ENCODE results near the gene LMOD2.

Gene LMOD2

GRCh38 chr7:123656544-123657303, 1.1 kb downstream of the LMOD2 start:
- Histone ChIP-seq H3K27ac (ENCODE audit: low read depth, low read length) (no peak overlapping the region), H4K20me1 (ENCODE audit: control insufficient read depth, insufficient read depth, low read depth, low read length) (no peaks in the 10 kb centered on the region), H3K4me3 (ENCODE audit: low read length) (no peak overlapping the region), H3K4me1 (ENCODE audit: control insufficient read depth, low read length) (no peaks in the 10 kb centered on the region), H3K36me3 (ENCODE audit: control insufficient read depth, low read length) (no peaks in the 10 kb centered on the region), H3F3A (ENCODE audit: control insufficient read depth, insufficient read depth) (no peaks in the 10 kb centered on the region), H3K4me2 (ENCODE audit: low read length) (no peak overlapping the region), H3K27me3 (ENCODE audit: control insufficient read depth, low read length) (no peaks in the 10 kb centered on the region), H3K79me2 (ENCODE audit: control insufficient read depth, low read length) (no peaks in the 10 kb centered on the region), H3K9me3 (ENCODE audit: control insufficient read depth, insufficient read depth, low read length) (no peaks in the 10 kb centered on the region), H3K9me2 (replicated peaks; ENCODE audit: control insufficient read depth, low read length) (no peaks in the 10 kb centered on the region; the same call in 1 of the 2 replicates)
- TF ChIP-seq EZH2phosphoT487 (IDR thresholded peaks at IDR 0.05; ENCODE audit: borderline replicate concordance, low read length) (no peak), CTCF (IDR thresholded peaks at IDR 0.05; ENCODE audit: low read depth, low read length, poor library complexity, severe bottlenecking) (no peak)

DNA sequence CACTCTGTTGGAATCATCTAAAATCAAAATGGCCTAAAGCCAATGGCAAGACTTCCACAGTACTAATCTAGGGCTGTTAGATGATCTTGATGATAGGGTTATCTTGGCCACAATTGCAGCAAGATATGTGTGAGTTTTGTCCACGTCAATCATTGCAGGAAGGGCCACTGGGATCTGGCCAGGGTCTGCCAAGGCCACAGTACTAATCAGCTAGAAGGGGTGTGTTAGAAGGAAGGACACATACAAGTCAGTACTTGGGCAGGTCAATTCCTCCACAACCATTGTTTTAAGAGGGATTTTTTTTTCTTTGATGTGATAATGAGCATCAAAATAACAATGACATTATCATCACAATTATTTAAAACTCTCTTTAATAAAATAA, 1.6 kb downstream of the LMOD2 start:
- no peak overlapping the region for H3K27ac ChIP-seq (ENCODE audit: low read depth, low read length)
- no peaks in the 10 kb centered on the region for H3K27me3 ChIP-seq (ENCODE audit: control insufficient read depth, low read length)

DNA sequence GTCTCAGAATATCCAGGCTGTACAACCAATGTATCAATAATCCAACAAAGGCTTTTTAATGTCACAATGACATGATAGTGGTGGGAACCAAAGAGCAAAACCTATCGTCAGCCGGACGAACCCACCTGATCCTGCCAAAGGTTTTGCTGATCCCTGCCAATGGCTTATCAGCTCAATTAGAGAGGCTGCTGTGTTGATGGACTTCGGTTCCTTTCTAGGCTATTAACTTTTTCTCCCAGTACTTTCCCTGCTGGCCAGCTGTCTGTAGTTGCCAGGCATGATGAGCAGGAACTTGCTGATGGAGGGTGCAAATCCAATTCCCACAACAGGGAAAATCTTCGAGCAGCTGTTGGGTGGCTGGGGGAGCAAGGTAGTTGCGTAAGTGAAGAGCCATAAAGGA, 2.4 kb downstream of the LMOD2 start:
- Histone ChIP-seq H3K27me3 (ENCODE audit: control insufficient read depth, low read length) (no peaks in the 10 kb centered on the region), H3K27ac (ENCODE audit: low read depth, low read length) (no peak overlapping the region), H3K4me2 (ENCODE audit: low read length) (no peak overlapping the region), H4K20me1 (ENCODE audit: control insufficient read depth, insufficient read depth, low read depth, low read length) (no peaks in the 10 kb centered on the region; the same call in 1 of the 2 replicates), H3K36me3 (ENCODE audit: control insufficient read depth, low read length) (no peaks in the 10 kb centered on the region), H3K4me1 (ENCODE audit: control insufficient read depth, low read length) (no peaks in the 10 kb centered on the region), H3K9me2 (replicated peaks; ENCODE audit: control insufficient read depth, low read length) (no peaks in the 10 kb centered on the region; the same call in 1 of the 2 replicates), H3K9me3 (ENCODE audit: control insufficient read depth, insufficient read depth, low read length) (no peaks in the 10 kb centered on the region), H3K79me2 (ENCODE audit: control insufficient read depth, low read length) (no peaks in the 10 kb centered on the region), H3K4me3 (ENCODE audit: low read length) (no peak overlapping the region), H3F3A (ENCODE audit: control insufficient read depth, insufficient read depth) (no peaks in the 10 kb centered on the region)
- TF ChIP-seq EZH2phosphoT487 (IDR thresholded peaks at IDR 0.05; ENCODE audit: borderline replicate concordance, low read length), result no peak
- TF ChIP-seq CTCF (IDR thresholded peaks at IDR 0.05; ENCODE audit: low read depth, low read length, poor library complexity, severe bottlenecking), result no peak

More for the DNA sequence above, 1.6 kb downstream of the LMOD2 start:
- H3K9me2 ChIP-seq (replicated peaks; ENCODE audit: control insufficient read depth, low read length), result no peaks in the 10 kb centered on the region; the same call in 1 of the 2 replicates
- H4K20me1 ChIP-seq (ENCODE audit: control insufficient read depth, insufficient read depth, low read depth, low read length), result no peaks in the 10 kb centered on the region; the same call in 1 of the 2 replicates
- H3K9me3 ChIP-seq (ENCODE audit: control insufficient read depth, insufficient read depth, low read length), result no peaks in the 10 kb centered on the region
- no peaks in the 10 kb centered on the region for H3K79me2 ChIP-seq (ENCODE audit: control insufficient read depth, low read length)
- H3K36me3 ChIP-seq (ENCODE audit: control insufficient read depth, low read length), result no peaks in the 10 kb centered on the region
- H3K4me1 ChIP-seq (ENCODE audit: control insufficient read depth, low read length), result no peaks in the 10 kb centered on the region
- H3K4me3 ChIP-seq (ENCODE audit: low read length), result no peak overlapping the region
- H3F3A ChIP-seq (ENCODE audit: control insufficient read depth, insufficient read depth), result no peaks in the 10 kb centered on the region
- no peak overlapping the region for H3K4me2 ChIP-seq (ENCODE audit: low read length)
- TF ChIP-seq CTCF (IDR thresholded peaks at IDR 0.05; ENCODE audit: low read depth, low read length, poor library complexity, severe bottlenecking) (no peak), EZH2phosphoT487 (IDR thresholded peaks at IDR 0.05; ENCODE audit: borderline replicate concordance, low read length) (no peak)

Measured in DOHH2 (cell line).